ENCODE measurements around the gene IGLON5.

DNA sequence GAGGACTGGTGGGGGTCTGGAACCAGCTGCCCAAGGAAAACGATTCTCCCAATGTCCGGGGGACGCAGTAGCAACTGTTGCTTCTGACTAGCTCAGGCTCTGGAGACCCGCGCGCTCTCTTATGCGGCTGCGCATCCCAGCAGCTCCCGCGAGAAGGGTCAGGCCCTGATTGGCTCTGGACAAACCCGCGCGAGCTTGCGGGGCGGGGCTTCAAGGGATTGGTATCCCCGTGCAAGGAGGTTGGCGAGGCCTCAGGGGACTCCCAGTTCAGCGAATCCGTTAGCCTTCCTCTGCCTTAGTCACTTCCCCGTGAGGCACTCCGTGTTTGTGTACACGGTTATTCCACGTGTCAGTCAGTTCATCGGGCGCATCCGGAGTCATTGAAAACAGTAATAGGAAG is 40.4 kb upstream of the IGLON5 start:
- TF ChIP-seq CTBP1 (IDR thresholded peaks at IDR 0.05; ENCODE audit: borderline replicate concordance) (no peak), SP1 (IDR thresholded peaks at IDR 0.05) (no peak), FOXK2 (IDR thresholded peaks at IDR 0.05) (no peak), FOXM1 (IDR thresholded peaks at IDR 0.05; ENCODE audit: borderline replicate concordance) (no peak), LEF1 (IDR thresholded peaks at IDR 0.05; ENCODE audit: borderline replicate concordance) (no peak), SUZ12 (IDR thresholded peaks at IDR 0.05) (no peak), FOXA1 (IDR thresholded peaks at IDR 0.05) (no peak), ARNT (IDR thresholded peaks at IDR 0.05) (no peak), BHLHE40 (IDR thresholded peaks at IDR 0.05; ENCODE audit: borderline replicate concordance) (no peak)
